A673 (cell line): Measurements from ENCODE around the gene WDR87.

Experiments
- EZH2 ChIP-seq: fragments of 200-600 bp; sonication (generic); IDR thresholded peaks from 2 replicates; pipeline ENCODE4 v1.6.1; 2017; ENCODE audit warnings: borderline replicate concordance, low read depth, mild to moderate bottlenecking, mixed read lengths, antibody characterized with exemption, low read length; ENCODE audit not compliant: poor library complexity, severe bottlenecking
- TF ChIP-seq, protein P1 (sequence below): fragments of 300-800, 200-600 bp; sonication (generic); conservative IDR thresholded peaks from 2 replicates; pipeline ENCODE4 v1.5.1; 2017; ENCODE audit warnings: low read depth, mild to moderate bottlenecking, antibody characterized with exemption, low read length, moderate library complexity, mixed read lengths

GRCh38 chr19:37946132-37946531 is 39.7 kb upstream of the WDR87 start:
- TF ChIP-seq, protein P1, sequence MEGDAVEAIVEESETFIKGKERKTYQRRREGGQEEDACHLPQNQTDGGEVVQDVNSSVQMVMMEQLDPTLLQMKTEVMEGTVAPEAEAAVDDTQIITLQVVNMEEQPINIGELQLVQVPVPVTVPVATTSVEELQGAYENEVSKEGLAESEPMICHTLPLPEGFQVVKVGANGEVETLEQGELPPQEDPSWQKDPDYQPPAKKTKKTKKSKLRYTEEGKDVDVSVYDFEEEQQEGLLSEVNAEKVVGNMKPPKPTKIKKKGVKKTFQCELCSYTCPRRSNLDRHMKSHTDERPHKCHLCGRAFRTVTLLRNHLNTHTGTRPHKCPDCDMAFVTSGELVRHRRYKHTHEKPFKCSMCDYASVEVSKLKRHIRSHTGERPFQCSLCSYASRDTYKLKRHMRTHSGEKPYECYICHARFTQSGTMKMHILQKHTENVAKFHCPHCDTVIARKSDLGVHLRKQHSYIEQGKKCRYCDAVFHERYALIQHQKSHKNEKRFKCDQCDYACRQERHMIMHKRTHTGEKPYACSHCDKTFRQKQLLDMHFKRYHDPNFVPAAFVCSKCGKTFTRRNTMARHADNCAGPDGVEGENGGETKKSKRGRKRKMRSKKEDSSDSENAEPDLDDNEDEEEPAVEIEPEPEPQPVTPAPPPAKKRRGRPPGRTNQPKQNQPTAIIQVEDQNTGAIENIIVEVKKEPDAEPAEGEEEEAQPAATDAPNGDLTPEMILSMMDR: no peak
- TF ChIP-seq EZH2: no peak
